Neural progenitor cell (in vitro differentiated cells): Measurements from ENCODE around the gene ITGA11. TPM values are rescaled to one million over a fixed set of nuclear protein-coding genes. Genes with fewer than 3 reads are reported as not detected.

Experiments
- DNase-seq: peaks from one replicate; pipeline ENCODE4 v3.0.0-alpha.2; 2016; ENCODE audit warnings: low spot score
- H2AFZ ChIP-seq: fragments of 200-600 bp; sonication (generic); replicated peaks from 2 replicates; pipeline ENCODE4 v1.6.1; 2016; ENCODE audit warnings: antibody characterized with exemption
- H3F3A ChIP-seq: fragments of 200-600 bp; sonication (generic); 2 replicates; pipeline ENCODE4 v1.6.1; 2016; ENCODE audit warnings: antibody characterized with exemption, low read depth
- H3K27ac ChIP-seq: fragments of 200-600 bp; sonication (generic); 2 replicates; pipeline ENCODE4 v1.5.1; 2016; ENCODE audit warnings: mild to moderate bottlenecking
- H3K27me3 ChIP-seq: fragments of 200-600 bp; sonication (generic); 2 replicates; pipeline ENCODE4 v1.6.1; 2016; ENCODE audit warnings: mild to moderate bottlenecking, moderate library complexity
- H3K36me3 ChIP-seq: fragments of 200-600 bp; sonication (generic); 2 replicates; pipeline ENCODE4 v1.5.1; 2016
- H3K4me1 ChIP-seq: fragments of 200-600 bp; sonication (generic); 2 replicates; pipeline ENCODE4 v1.6.1; 2016; ENCODE audit warnings: mixed run types
- H3K4me2 ChIP-seq: fragments of 200-600 bp; sonication (generic); 2 replicates; pipeline ENCODE4 v1.6.1; 2016
- H3K4me3 ChIP-seq: fragments of 200-600 bp; sonication (generic); 2 replicates; pipeline ENCODE4 v1.5.1; 2016
- H3K79me2 ChIP-seq: fragments of 200-600 bp; sonication (generic); 2 replicates; pipeline ENCODE4 v1.6.1; 2016; ENCODE audit warnings: low read depth
- H3K9ac ChIP-seq: fragments of 200-600 bp; sonication (generic); 2 replicates; pipeline ENCODE4 v1.6.1; 2016
- H3K9me3 ChIP-seq: fragments of 200-600 bp; sonication (generic); 2 replicates; pipeline ENCODE4 v1.5.1; 2016; ENCODE audit warnings: low read depth
- H4K20me1 ChIP-seq: fragments of 200-600 bp; sonication (generic); 2 replicates; pipeline ENCODE4 v1.6.1; 2016; ENCODE audit warnings: low read depth
- H3K27ac Mint-ChIP-seq: 3 replicates; pipeline ENCODE4 v1.8.0; 2021; ENCODE audit warnings: mixed read lengths
- H3K27me3 Mint-ChIP-seq: 2 replicates; pipeline ENCODE4 v1.8.0; 2022; ENCODE audit warnings: low read depth, mild to moderate bottlenecking, inconsistent platforms, moderate library complexity, mixed read lengths; ENCODE audit not compliant: insufficient read depth
- H3K36me3 Mint-ChIP-seq: 3 replicates; pipeline ENCODE4 v1.8.0; 2021; ENCODE audit warnings: mixed read lengths
- H3K4me1 Mint-ChIP-seq: 3 replicates; pipeline ENCODE4 v1.8.0; 2021; ENCODE audit warnings: mixed read lengths
- H3K4me3 Mint-ChIP-seq: 3 replicates; pipeline ENCODE4 v1.8.0; 2021; ENCODE audit warnings: mild to moderate bottlenecking, moderate library complexity, mixed read lengths
- H3K9me3 Mint-ChIP-seq: 3 replicates; pipeline ENCODE4 v1.8.0; 2020; ENCODE audit warnings: mixed read lengths
- EZH2 ChIP-seq: fragments of 200-600 bp; sonication (generic); IDR thresholded peaks from 2 replicates; pipeline ENCODE4 v1.6.1; 2017; ENCODE audit warnings: antibody characterized with exemption, mild to moderate bottlenecking, moderate library complexity
- EZH2phosphoT487 ChIP-seq: fragments of 200-600 bp; sonication (generic); IDR thresholded peaks from 2 replicates; pipeline ENCODE4 v1.6.1; 2017; ENCODE audit warnings: antibody characterized with exemption
- total RNA-seq: library from RNA; depleted of rRNA; stranded (reverse); fragments of >200 nt; gene quantifications from 2 replicates; pipeline ENCODE4 v1.2.3, GENCODE V29; 2015; ENCODE audit warnings: low replicate concordance
- TF ChIP-seq, protein P1 (sequence below): fragments of 200-600 bp; sonication (generic); IDR thresholded peaks from 2 replicates; pipeline ENCODE4 v1.5.1; 2017; ENCODE audit warnings: antibody characterized with exemption, mild to moderate bottlenecking

ITGA11 gene
- total RNA-seq, 1 donor from 2014 or later = not detected

DNA sequence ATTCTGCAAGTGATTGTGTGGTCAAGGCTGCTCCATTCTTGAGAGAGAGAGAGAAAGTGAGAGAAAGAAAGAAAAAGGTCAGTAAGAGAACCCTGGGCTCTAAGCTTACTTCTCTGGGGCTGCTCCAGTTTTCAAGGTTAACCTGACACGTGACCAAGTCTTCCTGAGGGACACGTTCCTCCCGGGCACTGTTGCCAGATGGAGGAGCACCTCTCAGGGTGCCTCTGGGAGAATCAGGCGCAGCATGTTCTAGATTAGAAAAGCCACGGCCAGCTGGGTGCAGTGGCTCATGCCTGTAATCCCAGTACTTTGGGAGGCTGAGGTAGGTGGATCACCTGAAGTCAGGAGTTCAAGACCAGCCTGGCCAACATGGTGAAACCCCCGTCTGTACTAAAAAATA lies 60.8 kb downstream of the ITGA11 start:
- no peaks in the 10 kb centered on the region for H3K9me3 ChIP-seq
- no peak overlapping the region for H3K4me2 ChIP-seq
- no peaks in the 10 kb centered on the region for H3K27me3 ChIP-seq
- TF ChIP-seq, protein P1, sequence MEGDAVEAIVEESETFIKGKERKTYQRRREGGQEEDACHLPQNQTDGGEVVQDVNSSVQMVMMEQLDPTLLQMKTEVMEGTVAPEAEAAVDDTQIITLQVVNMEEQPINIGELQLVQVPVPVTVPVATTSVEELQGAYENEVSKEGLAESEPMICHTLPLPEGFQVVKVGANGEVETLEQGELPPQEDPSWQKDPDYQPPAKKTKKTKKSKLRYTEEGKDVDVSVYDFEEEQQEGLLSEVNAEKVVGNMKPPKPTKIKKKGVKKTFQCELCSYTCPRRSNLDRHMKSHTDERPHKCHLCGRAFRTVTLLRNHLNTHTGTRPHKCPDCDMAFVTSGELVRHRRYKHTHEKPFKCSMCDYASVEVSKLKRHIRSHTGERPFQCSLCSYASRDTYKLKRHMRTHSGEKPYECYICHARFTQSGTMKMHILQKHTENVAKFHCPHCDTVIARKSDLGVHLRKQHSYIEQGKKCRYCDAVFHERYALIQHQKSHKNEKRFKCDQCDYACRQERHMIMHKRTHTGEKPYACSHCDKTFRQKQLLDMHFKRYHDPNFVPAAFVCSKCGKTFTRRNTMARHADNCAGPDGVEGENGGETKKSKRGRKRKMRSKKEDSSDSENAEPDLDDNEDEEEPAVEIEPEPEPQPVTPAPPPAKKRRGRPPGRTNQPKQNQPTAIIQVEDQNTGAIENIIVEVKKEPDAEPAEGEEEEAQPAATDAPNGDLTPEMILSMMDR = no peak
- TF ChIP-seq EZH2 = no peak
- TF ChIP-seq EZH2phosphoT487 = no peak
- peaks cover 22% of the 10 kb centered on the region for H3K4me1 ChIP-seq
- no peak overlapping the region for H3K4me3 ChIP-seq
- no peak overlapping the region for H2AFZ ChIP-seq
- Mint-ChIP-seq H3K4me3 (no peak overlapping the region), H3K4me1 (peaks cover 24% of the 10 kb centered on the region), H3K27ac (peak overlapping the region; percentile 67), H3K27me3 (no peaks in the 10 kb centered on the region), H3K9me3 (no peaks in the 10 kb centered on the region), H3K36me3 (no peaks in the 10 kb centered on the region)
- no peak for DNase-seq
- H4K20me1 ChIP-seq = no peaks in the 10 kb centered on the region
- no peak overlapping the region for H3K9ac ChIP-seq
- no peak overlapping the region for H3K27ac ChIP-seq
- H3K36me3 ChIP-seq = no peaks in the 10 kb centered on the region
- no peaks in the 10 kb centered on the region for H3K79me2 ChIP-seq
- peaks cover 16% of the 10 kb centered on the region for H3F3A ChIP-seq

DNA sequence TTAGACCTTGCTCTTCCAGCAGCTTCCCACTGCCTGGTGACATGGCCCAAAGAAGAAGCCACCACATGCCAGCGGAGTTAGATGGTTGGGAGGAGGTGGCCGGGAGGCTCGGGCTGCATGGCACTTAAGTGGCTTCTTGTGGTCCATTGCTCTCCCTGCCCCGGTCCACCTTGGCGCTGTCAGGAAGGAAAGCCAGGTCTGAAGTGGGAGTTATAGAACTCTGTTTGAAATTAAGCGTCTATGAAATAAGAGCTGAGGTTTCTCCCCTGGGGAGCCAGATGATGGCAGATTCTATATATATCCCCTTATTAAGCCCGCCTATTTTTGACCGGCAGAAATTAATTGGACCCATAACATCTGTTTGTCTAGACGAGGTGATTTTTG lies 61.2 kb downstream of the ITGA11 start:
- H3F3A ChIP-seq = peaks cover 16% of the 10 kb centered on the region
- peaks cover 22% of the 10 kb centered on the region for H3K4me1 ChIP-seq
- no peaks in the 10 kb centered on the region for H3K9me3 ChIP-seq
- H3K36me3 Mint-ChIP-seq = no peaks in the 10 kb centered on the region
- H3K4me2 ChIP-seq = no peak overlapping the region
- no peaks in the 10 kb centered on the region for H3K36me3 ChIP-seq
- no peaks in the 10 kb centered on the region for H3K79me2 ChIP-seq
- no peak overlapping the region for H3K27ac ChIP-seq
- no peaks in the 10 kb centered on the region for H3K27me3 Mint-ChIP-seq
- TF ChIP-seq EZH2phosphoT487 = no peak
- no peak for TF ChIP-seq EZH2
- TF ChIP-seq, protein P1 = no peak
- no peak for DNase-seq
- peak overlapping the region; percentile 67 for H3K27ac Mint-ChIP-seq
- H3K4me3 Mint-ChIP-seq = no peak overlapping the region
- H2AFZ ChIP-seq = no peak overlapping the region
- no peaks in the 10 kb centered on the region for H3K27me3 ChIP-seq
- peaks cover 23% of the 10 kb centered on the region for H3K4me1 Mint-ChIP-seq
- no peak overlapping the region for H3K9ac ChIP-seq
- no peaks in the 10 kb centered on the region for H4K20me1 ChIP-seq
- no peaks in the 10 kb centered on the region for H3K9me3 Mint-ChIP-seq
- no peak overlapping the region for H3K4me3 ChIP-seq

DNA sequence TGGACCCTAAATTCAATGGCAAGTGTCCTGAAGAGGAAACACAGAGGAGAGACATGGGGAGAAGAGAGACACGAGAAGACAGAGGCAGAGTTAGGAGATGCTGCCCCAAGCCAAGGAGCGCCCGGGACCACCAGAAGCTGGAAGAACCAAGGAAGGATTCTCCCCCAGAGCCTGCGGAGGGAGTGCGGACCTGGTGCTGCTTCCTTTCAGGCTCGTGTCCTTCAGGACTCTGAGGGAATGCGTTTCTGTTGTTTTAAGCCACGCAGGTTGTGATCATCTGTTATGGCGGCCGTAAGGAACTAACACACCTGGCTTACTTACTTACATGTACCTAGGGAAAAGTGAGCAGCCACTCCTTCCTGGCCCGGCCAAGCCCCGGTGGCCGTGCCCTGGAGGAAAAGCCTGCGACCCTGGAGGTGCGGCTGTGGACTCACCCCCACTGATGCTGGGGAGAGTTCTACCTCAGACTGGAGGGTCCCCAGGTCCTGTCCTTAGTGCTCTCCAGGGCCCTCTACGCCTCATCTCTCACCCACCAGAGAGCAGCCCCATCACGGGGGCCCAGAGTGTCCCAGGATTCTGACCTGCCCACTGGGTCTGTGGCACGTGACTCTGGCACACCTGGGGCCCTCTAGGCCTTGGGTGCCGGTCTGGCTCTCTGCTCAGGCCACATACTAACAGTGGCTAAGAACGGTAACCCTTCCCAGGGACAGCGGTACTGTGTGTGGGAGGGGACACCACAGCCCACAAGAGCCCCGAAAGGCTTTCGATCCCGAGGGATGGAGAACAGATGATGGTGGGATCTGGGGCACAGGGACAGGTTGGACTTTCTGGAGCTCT lies 61.8 kb downstream of the ITGA11 start:
- Mint-ChIP-seq H3K4me1 (peaks cover 18% of the 10 kb centered on the region), H3K27me3 (peaks cover 2% of the 10 kb centered on the region), H3K36me3 (no peaks in the 10 kb centered on the region), H3K4me3 (no peak overlapping the region), H3K9me3 (no peaks in the 10 kb centered on the region), H3K27ac (no peak overlapping the region)
- Histone ChIP-seq H3K27ac (no peak overlapping the region), H3K79me2 (no peaks in the 10 kb centered on the region), H3K9ac (no peak overlapping the region), H3K4me1 (peaks cover 17% of the 10 kb centered on the region), H3K27me3 (no peaks in the 10 kb centered on the region), H3F3A (peaks cover 11% of the 10 kb centered on the region), H3K9me3 (no peaks in the 10 kb centered on the region), H3K4me2 (no peak overlapping the region), H3K36me3 (no peaks in the 10 kb centered on the region), H2AFZ (no peak overlapping the region), H3K4me3 (no peak overlapping the region), H4K20me1 (no peaks in the 10 kb centered on the region)
- no peak for TF ChIP-seq EZH2
- TF ChIP-seq, protein P1 = no peak
- no peak for TF ChIP-seq EZH2phosphoT487
- DNase-seq = no peak
